Motor neuron (in vitro differentiated cells): Measurements from ENCODE around the gene NIPAL1. TPM values are rescaled to one million over a fixed set of nuclear protein-coding genes. Genes with fewer than 3 reads are reported as not detected.
"Not testable (repeated sequence)": the region's sequence is repeated elsewhere in the genome, so short reads cannot be mapped to it uniquely, and the experiment has no call there.

Experiments used
- ATAC-seq, 8 experiments: fragments of 200-7000 bp; cut with Tn5 transposase; replicated peaks in 6 of 8; 2 replicates each; pipeline ENCODE4 v1.8.0; 2021; ENCODE audit warnings: mild to moderate bottlenecking in 8 of 8, moderate library complexity in 8 of 8
- H3K27ac ChIP-seq, 2 donors: fragments of 250-450 bp; sonication (Bioruptor Pico); 2 replicates each; pipeline ENCODE4 v1.9.0; 2021; ENCODE audit warnings: antibody characterized with exemption in 2 of 2, mild to moderate bottlenecking in 2 of 2, moderate library complexity in 1 of 2
- H3K4me1 ChIP-seq, 2 donors: fragments of 250-450 bp; sonication (Bioruptor Pico); replicated peaks in 1 of 2; 2 replicates each; pipeline ENCODE4 v1.6.1; 2021; ENCODE audit warnings: antibody characterized with exemption in 2 of 2, mild to moderate bottlenecking in 2 of 2, moderate library complexity in 1 of 2
- H3K4me3 ChIP-seq, 5 donors: fragments of 250-450 bp; sonication (Bioruptor Pico); 2 replicates each; pipeline ENCODE4 v1.9.0; 2021; ENCODE audit warnings: antibody characterized with exemption in 5 of 5, mild to moderate bottlenecking in 5 of 5, moderate library complexity in 4 of 5
- WGBS, 10 experiments: fragments of 450-650 bp; shearing (Covaris generic); methylation state at CpG; one replicate each; pipeline ENCODE4 v1.0.0; 2022; 5-methylcytosine and 5-hydroxymethylcytosine counted together
- in situ Hi-C, 9 experiments: fragments of 400-800 bp; cut with MboI; loops; one replicate each; pipeline ENCODE4 v1.15.0; 2021; ENCODE audit warnings: low sequenced_read_pairs in 9 of 9, low pct_unique_long_range_greater_than_20kb in 2 of 9; ENCODE audit not compliant: unreplicated experiment in 9 of 9
- total RNA-seq, 8 experiments: library from RNA; unstranded; fragments of 300-600 nt; gene quantifications; 2 replicates each; pipeline versions ENCODE4 v1.2.3 to v1.2.4, GENCODE V29; 2022

The NIPAL1 gene
- 1 to 10 TPM; 1.3 to 3.4 (median 3.1) TPM for total RNA-seq

DNA sequence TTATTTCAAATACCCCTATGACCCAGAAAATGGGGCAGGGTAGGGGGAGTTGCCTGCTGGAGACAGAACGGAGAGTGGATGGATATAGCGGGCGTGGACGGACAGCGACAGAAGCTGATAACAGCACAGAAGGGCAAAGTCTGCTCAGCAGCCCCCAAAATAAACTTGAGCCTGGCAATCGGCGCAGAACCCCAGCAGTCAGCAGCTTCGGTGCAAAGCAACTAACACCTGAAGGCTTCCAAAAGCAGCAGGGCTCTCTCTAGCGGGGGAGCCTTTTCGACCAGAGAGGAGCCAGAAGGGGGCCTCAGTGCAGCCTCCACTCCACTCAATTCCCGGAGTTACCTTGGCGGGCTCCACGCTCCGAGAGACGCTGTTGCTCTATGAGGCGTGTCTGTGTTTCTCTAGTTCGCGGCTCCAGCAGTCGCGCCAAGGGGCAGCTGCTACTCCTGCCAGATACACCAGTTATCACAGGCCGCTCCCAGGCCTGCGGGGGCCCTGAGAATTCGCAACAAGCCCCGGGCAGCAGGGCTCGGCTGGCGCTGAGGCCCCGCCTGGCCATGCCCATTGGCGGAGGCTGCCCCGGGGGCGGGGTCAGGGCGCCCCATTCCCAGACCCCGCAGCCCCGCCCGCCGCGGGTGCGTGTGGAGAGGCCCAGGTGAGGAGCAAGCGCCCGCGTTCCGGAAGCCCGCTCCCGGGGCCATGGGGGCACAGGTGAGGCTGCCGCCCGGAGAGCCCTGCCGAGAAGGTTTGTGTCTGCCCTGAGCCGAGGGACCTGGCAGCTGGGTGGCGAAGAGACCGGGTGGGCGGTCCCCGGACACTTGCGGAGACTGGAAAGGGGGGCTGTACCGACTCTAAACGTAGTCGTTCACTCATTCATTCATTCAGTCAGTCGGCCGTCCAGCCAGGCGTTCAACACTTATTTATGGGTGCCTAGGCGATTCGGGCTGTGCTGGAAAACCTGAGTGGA, at the start of gene NIPAL1, which contains the start of gene CNGA1:
Gene NIPAL1, plus strand, starts transcription at position 632 of the 967 bp plus-strand sequence. Its CDS starts 68 bp downstream, at position 700.
Gene CNGA1, minus strand, starts transcription at position 541 of the 967 bp plus-strand sequence. CDS start 63,992 bp downstream, outside the sequence.
- H3K4me1 ChIP-seq: no peaks in the 10 kb centered on the region
- WGBS, 10 experiments: 0 to 60% (median 19%) methylated on average over 3 to 8 of the region's 60 CpGs; no CpG with 5 or more reads in 4 of the 10 experiments
- peak within 1 kb of the TSS; percentile 45 to 74 (median 49) for H3K4me3 ChIP-seq
- in situ Hi-C loops: no loop called here
- no peak within 1 kb of the TSS for H3K27ac ChIP-seq
- ATAC-seq: peak; percentile 85 to 93 (median 90)

DNA sequence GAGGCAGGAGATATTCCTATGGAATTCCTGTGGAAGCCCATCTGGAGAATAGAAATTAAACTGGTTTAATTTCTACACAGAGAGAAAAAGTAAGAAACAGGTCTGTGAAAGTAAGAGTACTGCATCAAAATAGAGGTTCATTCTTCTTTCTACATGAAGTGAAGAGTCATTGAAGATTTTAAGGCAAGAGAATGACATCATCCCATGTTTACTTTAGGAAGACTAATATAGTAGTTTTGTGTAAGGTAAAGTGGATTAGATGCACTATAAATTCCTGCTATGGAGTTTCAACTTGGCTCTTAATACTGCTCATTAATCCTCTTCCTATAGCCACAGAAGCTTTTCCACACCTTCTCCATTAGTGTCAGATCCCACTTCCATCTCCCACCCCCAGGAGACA, 47.7 kb upstream of the NIPAL1 start:
- no peak for ATAC-seq
- in situ Hi-C loops: no loop called here
- H3K4me1 ChIP-seq: no peaks in the 10 kb centered on the region
- no peak overlapping the region for H3K27ac ChIP-seq
- H3K4me3 ChIP-seq: no peak overlapping the region

DNA sequence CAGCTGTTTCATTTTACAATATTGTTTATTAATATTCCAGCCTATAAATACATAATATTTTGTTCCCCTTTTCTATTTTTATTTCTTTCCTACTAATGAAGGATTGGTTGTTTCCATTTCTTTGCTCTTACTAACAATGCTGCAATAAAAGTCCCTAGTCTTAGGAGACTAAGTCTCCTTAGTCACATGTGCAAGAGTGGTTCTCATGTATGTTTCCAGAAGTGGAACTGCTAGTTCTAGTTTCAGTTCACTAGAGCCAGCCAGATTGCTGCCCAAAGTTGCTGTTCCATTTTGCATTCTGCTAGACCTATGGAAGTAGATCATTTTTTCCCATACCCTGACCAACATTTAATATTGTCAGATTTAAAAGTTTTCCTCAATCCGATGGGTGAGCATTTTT, 44.4 kb upstream of the NIPAL1 start:
- in situ Hi-C loops: no loop called here
- ATAC-seq: no peak
- Histone ChIP-seq H3K4me3 (no peak overlapping the region), H3K4me1 (no peaks in the 10 kb centered on the region), H3K27ac (no peak overlapping the region)
- WGBS, 10 experiments: 15 to 93% (median 67%) methylated on average over 1 of the region's 1 CpG; no CpG with 5 or more reads in 1 of the 10 experiments

DNA sequence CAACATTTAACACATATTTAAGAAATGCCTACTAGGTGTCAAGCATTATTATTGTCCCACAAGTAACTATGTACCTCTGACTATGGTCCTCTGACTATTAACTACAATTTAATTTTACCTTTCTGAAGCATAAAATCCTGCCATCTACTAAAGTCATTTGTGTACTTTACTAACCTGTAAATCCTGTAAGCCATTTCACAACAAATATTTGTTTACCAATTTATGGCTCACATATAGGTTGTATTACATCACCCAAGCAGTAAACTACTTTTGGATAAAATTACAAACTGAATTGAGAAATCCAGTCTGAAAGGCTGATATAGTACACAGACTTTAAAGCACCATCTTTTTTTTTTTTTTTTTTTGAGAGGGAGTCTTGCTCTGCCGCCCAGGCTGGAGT, 43.9 kb upstream of the NIPAL1 start:
- no peak overlapping the region for H3K27ac ChIP-seq
- H3K4me1 ChIP-seq: no peaks in the 10 kb centered on the region
- H3K4me3 ChIP-seq: no peak overlapping the region
- no peak for ATAC-seq
- in situ Hi-C loops: no loop called here
- WGBS, 10 experiments: 80 to 83% (median 82%) methylated on average over 1 of the region's 1 CpG; no CpG with 5 or more reads in 6 of the 10 experiments

DNA sequence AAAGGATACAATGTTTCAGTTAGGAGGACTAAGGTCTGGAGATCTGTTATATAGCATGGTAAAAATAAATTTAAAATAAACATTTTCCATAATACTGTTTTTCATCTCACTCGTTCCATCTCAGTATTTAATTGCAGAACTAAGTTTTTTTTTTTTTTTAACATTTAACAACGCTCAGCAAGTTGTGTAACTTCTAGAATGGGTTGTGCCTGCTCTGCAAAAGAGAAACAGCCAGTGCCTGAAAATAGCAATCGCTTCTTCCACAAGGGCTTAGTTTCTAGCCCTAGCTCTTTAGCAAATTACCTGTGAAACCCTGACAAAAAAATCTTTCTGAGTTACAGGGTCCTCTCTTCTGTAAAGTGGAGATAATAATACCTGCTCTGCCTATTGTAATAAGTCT, 42.0 kb upstream of the NIPAL1 start:
- WGBS, 10 experiments: 0 to 83% (median 66%) methylated on average over 2 to 3 of the region's 3 CpGs
- Histone ChIP-seq H3K27ac (no peak overlapping the region), H3K4me3 (no peak overlapping the region), H3K4me1 (no peaks in the 10 kb centered on the region)
- no peak for ATAC-seq
- in situ Hi-C loops: no loop called here

DNA sequence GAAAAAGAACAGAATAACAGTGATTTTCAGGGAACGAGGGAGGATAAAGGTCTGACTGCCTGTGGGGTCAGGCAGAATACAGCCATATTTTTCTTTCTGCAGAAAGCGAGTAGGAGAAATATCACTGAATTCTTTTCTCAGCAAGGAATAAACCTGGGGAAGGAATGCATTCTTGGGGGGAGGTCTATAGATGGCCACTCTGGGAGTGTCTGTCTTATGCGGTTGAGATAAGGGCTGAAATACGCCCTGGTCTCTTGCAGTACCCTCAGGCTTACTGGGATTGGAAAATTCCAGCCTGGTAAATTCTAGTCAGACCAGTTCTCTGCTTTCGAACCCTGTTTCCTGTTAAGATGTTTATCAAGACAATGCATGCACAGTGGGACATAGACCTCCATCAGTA, 26.4 kb upstream of the NIPAL1 start:
- no peak for ATAC-seq
- Histone ChIP-seq H3K4me3 (no peak overlapping the region), H3K4me1 (no peaks in the 10 kb centered on the region), H3K27ac (no peak overlapping the region)
- 20 to 100% (median 82%) methylated on average over 1 to 5 of the region's 5 CpGs for WGBS, 10 experiments
- in situ Hi-C loops: no loop called here

DNA sequence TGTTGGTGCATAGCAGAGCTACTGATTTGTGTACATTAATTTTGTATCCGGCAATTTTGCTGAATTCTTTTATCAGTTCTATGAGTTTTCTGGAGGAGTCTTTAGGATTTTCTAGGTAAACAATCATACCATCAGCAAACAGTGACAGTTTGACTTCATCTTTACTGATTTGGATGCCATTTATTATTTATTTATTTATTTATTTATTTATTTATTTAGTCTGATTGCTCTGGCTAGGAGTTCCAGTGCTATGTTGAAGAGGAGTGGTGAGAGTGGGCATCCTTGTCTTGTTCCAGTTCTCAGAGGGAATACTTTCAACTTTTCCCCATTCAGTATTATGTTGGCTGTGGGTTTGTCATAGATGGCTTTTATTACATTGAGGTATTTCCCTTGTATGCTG, 24.1 kb upstream of the NIPAL1 start:
- H3K27ac ChIP-seq, H3K4me1 ChIP-seq, H3K4me3 ChIP-seq, in situ Hi-C loops, ATAC-seq: not testable (repeated sequence)
- WGBS, 10 experiments: 0 to 100% (median 86%) methylated on average over 1 of the region's 1 CpG; no CpG with 5 or more reads in 3 of the 10 experiments

DNA sequence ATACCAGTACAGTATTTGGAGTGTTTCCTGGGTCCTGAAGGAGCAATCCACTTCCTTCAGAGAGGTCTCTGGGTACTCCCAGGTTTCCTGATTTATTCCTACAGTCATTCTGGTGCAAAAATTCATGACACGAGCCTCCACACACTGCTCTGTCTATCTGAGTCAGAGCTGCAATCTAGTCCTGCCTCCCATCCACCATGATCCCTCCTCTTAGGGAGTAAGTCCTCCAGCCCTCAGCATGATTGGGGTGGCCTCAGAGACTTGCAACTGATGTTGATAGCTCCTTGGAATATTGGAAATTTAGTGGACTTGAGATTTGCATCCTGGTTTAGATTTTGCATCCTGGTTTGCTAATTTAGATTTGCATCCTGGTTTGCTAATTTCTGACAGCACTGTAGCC, 20.6 kb upstream of the NIPAL1 start:
- Histone ChIP-seq H3K4me1 (no peaks in the 10 kb centered on the region), H3K27ac (no peak overlapping the region), H3K4me3 (no peak overlapping the region)
- 0 to 100% (median 58%) methylated on average over 1 of the region's 1 CpG; no CpG with 5 or more reads in 6 of the 10 experiments for WGBS, 10 experiments
- in situ Hi-C loops: no loop called here
- ATAC-seq: peak in 3 of 8 experiments; percentile 60 to 93 (median 90)

DNA sequence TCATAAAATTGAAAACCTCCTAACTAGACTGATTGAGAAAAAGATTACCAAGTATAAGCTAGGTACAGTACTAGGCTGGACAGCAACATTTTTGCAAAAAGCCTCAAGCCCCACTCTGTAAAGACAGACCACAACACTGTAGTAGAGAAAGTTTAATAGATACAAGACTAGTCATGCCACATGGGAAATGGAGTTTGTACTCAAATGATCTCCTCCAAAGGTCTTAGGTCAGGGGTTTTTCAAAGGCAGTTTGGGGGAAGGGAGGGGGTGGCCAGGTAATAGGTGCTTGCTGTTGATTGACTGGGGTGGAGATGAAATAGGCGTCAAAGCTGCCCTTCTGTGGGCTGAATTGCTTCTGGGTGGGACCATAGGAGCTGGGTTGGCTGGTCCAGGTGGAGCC, 14.3 kb upstream of the NIPAL1 start:
- WGBS, 10 experiments: 0 to 83% (median 80%) methylated on average over 1 of the region's 1 CpG; no CpG with 5 or more reads in 5 of the 10 experiments
- in situ Hi-C loops: loop anchor here in 1 of 9 experiments (5.0 kb wide), 1 partner anchor 85 kb away; no protein-coding TSS in a partner anchor
- Histone ChIP-seq H3K4me3 (no peak overlapping the region), H3K4me1 (no peaks in the 10 kb centered on the region), H3K27ac (no peak overlapping the region)
- ATAC-seq: no peak

DNA sequence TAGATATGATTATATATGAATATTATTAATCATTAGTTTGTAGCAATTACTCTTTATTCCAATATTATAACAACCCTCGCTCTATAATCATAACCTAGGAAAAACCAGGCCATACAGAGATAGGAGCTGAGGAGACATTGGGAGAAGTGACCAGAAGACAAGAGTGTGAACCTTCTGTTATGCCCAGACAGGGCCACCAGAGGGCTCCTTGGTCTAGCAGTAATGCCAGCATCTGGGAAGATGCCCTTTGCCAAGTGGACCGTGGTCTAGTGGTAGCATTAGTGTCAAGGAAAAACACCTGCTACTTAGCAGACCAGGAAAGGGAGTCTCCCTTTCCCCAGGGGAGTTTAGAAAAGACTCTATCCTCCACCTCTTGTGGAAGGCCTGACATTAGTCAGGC, 13.0 kb upstream of the NIPAL1 start:
- 0 to 86% (median 47%) methylated on average over 1 of the region's 2 CpGs; no CpG with 5 or more reads in 6 of the 10 experiments for WGBS, 10 experiments
- in situ Hi-C loops: loop anchor here in 1 of 9 experiments (5.0 kb wide), 1 partner anchor 84 kb away; no protein-coding TSS in a partner anchor
- not testable (repeated sequence) for H3K4me1 ChIP-seq, H3K4me3 ChIP-seq, H3K27ac ChIP-seq, ATAC-seq

DNA sequence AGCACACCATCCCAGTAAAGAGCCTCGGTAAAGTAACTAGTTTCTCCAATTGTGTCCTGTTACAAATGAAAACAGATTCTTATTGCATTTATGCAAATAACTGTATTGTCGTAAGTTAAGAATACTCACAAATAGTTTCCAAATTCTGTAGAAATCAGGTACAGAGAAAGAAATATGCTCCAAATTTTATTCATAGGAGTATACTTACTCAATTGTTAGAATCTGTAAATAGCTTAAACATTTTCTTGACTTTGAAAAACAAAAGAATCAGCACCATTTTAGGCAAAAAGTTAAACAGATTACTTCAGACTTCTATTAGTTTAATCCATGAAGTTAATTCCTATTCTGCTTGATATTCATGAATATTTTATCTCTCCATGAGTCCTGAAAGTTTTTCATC, 10.8 kb upstream of the NIPAL1 start:
- ATAC-seq: no peak
- in situ Hi-C loops: no loop called here
- Histone ChIP-seq H3K4me3 (no peak overlapping the region), H3K4me1 (no peaks in the 10 kb centered on the region), H3K27ac (no peak overlapping the region)
- 36 to 100% (median 89%) methylated on average over 1 to 2 of the region's 2 CpGs for WGBS, 10 experiments

DNA sequence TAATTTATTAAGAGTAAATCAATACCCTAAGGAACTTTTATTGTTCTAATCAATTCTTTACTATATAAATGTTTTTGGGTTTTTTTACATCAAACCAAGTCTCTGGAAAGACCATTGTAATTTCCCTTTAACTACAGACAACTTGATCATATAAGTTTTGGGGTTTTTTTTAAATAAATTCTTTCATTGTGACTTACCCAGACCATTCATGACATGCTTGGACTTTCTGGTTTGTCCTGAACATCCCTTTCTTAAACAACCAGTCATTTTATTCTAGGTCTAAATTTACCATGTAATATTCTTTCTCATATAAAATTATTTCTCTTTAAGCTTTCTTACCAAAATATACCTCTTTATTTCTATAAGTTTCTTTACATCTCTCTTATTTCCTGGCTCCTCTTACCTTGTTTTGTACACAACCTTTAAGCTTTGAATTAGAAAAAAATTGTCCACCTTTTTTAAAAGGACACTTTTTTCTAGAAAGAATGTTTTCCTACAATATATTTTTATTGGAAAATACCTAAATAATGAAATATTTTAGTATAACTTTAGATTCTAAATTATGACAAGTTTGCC, 8.5 kb upstream of the NIPAL1 start:
- in situ Hi-C loops: no loop called here
- Histone ChIP-seq H3K4me1 (no peaks in the 10 kb centered on the region), H3K27ac (no peak overlapping the region), H3K4me3 (no peak overlapping the region)
- ATAC-seq: no peak

DNA sequence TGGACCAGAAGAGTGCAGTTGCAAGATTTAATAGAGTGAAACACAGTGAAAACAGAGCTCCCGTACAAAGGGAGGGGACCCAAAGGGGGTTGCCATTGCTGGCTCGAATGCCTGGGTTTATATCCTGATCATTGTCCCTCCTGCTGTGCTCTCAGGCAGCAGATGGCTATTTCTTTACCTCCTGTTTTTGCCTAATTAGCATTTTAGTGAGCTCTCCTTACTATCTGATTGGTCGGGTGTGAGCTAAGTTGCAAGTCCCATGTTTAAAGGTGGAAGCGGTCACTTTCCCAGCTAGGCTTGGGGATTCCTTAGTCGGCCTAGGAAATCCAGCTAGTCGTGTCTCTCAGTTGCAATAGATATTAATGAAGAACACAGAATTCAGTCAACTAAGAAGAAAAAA, 5.7 kb upstream of the NIPAL1 start:
- H3K27ac ChIP-seq, H3K4me1 ChIP-seq, H3K4me3 ChIP-seq, in situ Hi-C loops, ATAC-seq: not testable (repeated sequence)
- 32 to 93% (median 83%) methylated on average over 2 to 6 of the region's 6 CpGs; no CpG with 5 or more reads in 1 of the 10 experiments for WGBS, 10 experiments
